SU-DHL-6 (cell line): ENCODE results near the gene ADIPOR2.

ENCODE experiments used
- H2AFZ ChIP-seq: fragments of 200-600 bp; sonication (generic); 2 replicates; pipeline ENCODE4 v1.6.1; 2014; ENCODE audit warnings: low read depth, mild to moderate bottlenecking, moderate library complexity, mixed read lengths, antibody characterized with exemption, low read length; ENCODE audit not compliant: severe bottlenecking
- H3F3A ChIP-seq: fragments of 200-600 bp; shearing (Covaris generic); 2 replicates; pipeline ENCODE4 v1.6.0; 2016; ENCODE audit warnings: antibody characterized with exemption, mild to moderate bottlenecking; ENCODE audit not compliant: insufficient read depth
- H3K27ac ChIP-seq: fragments of 200-600 bp; sonication (generic); 2 replicates; pipeline ENCODE4 v1.5.1; 2016; ENCODE audit warnings: low read depth, mild to moderate bottlenecking, low read length, moderate library complexity, mixed read lengths
- H3K27me3 ChIP-seq: fragments of 200-600 bp; sonication (generic), shearing (Covaris generic); 2 replicates; pipeline ENCODE4 v1.6.0; 2014; ENCODE audit warnings: mild to moderate bottlenecking, low read length
- H3K36me3 ChIP-seq: fragments of 200-600 bp; sonication (generic); 2 replicates; pipeline ENCODE4 v1.6.1; 2014; ENCODE audit warnings: mild to moderate bottlenecking, low read length, mixed read lengths
- H3K4me2 ChIP-seq: fragments of 300-600, 200-600 bp; shearing (Covaris generic), sonication (generic); 2 replicates; pipeline ENCODE4 v1.6.0; 2014; ENCODE audit warnings: low read length, low read depth, mild to moderate bottlenecking; ENCODE audit not compliant: poor library complexity, severe bottlenecking
- H3K4me3 ChIP-seq: fragments of 200-600 bp; sonication (generic); 2 replicates; pipeline ENCODE4 v1.5.1; 2014; ENCODE audit warnings: antibody characterized with exemption, low read length, mild to moderate bottlenecking, mixed read lengths; ENCODE audit not compliant: insufficient read depth, poor library complexity, severe bottlenecking
- H3K79me2 ChIP-seq: fragments of 200-600 bp; sonication (generic); 2 replicates; pipeline ENCODE4 v1.6.1; 2014; ENCODE audit warnings: mild to moderate bottlenecking, low read length, moderate library complexity; ENCODE audit not compliant: insufficient read depth
- H3K9ac ChIP-seq: fragments of 200-600 bp; sonication (generic); 2 replicates; pipeline ENCODE4 v1.7.0; 2014; ENCODE audit warnings: mild to moderate bottlenecking, low read length
- H3K9me2 ChIP-seq: fragments of 200-600 bp; sonication (generic); replicated peaks from 2 replicates; pipeline ENCODE4 v1.6.1; 2014; ENCODE audit warnings: low read length; ENCODE audit not compliant: insufficient read depth
- H3K9me3 ChIP-seq: fragments of 200-600 bp; sonication (generic); 2 replicates; pipeline ENCODE4 v1.6.1; 2014; ENCODE audit warnings: low read length, mixed read lengths; ENCODE audit not compliant: insufficient read depth
- H4K20me1 ChIP-seq: fragments of 200-600 bp; sonication (generic); 2 replicates; pipeline ENCODE4 v1.6.1; 2014; ENCODE audit warnings: low read depth, mild to moderate bottlenecking, antibody characterized with exemption, low read length, moderate library complexity, mixed read lengths
- CTCF ChIP-seq: fragments of 200-600 bp; sonication (generic); IDR thresholded peaks from one replicate; pipeline ENCODE4 v1.5.1; 2017; ENCODE audit warnings: antibody characterized with exemption, mild to moderate bottlenecking, low read length, moderate library complexity; ENCODE audit not compliant: insufficient read depth, poor library complexity, severe bottlenecking
- EZH2phosphoT487 ChIP-seq: fragments of 200-600 bp; sonication (generic), shearing (Covaris generic); conservative IDR thresholded peaks from 2 replicates; pipeline ENCODE4 v1.6.1; 2018; ENCODE audit warnings: mild to moderate bottlenecking, antibody characterized with exemption, low read length, moderate library complexity, mixed read lengths

ADIPOR2 gene

DNA sequence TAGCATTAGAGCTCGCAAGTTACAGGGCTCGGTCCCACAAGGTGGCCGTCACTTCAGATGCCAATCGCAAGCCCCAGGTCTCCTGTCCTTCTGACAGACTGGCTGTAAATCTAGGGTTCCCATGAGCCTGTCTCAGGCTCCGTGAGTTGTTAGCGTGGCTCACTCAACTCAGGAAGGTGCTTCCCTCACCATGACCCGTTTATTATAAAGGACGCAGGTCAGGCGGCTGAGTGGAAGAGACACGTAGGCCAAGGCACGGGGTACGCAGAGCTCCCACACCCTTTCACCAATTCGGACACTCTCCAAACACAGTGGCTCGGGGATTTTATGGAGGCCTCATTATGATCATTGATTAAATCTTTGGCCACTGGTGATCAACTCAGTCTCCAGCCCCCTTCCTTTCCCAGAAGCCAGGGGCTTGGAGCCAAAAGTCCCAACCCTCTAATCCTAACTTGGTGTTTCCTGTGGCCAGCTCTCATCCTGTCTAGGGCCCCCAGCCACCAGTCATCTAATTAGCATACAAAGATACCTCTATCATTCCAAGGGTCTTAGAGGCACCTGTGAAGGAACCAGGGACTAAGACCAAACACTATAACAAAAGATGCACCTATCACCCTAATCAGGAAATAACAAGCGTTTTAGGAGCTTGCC lies 103.7 kb downstream of the ADIPOR2 start:
- peaks cover 7% of the 10 kb centered on the region; the same call in 1 of the 2 replicates for H3F3A ChIP-seq
- H3K27me3 ChIP-seq: no peaks in the 10 kb centered on the region
- H3K36me3 ChIP-seq: no peaks in the 10 kb centered on the region
- no peaks in the 10 kb centered on the region for H4K20me1 ChIP-seq
- H3K4me2 ChIP-seq: no peak overlapping the region
- H3K79me2 ChIP-seq: no peaks in the 10 kb centered on the region
- H2AFZ ChIP-seq: no peak overlapping the region
- H3K4me3 ChIP-seq: no peak overlapping the region
- H3K9me3 ChIP-seq: no peaks in the 10 kb centered on the region
- H3K9ac ChIP-seq: no peak overlapping the region
- TF ChIP-seq CTCF (no peak), EZH2phosphoT487 (no peak)
- H3K9me2 ChIP-seq: no peaks in the 10 kb centered on the region
- no peak overlapping the region for H3K27ac ChIP-seq

GRCh38 chr12:1795221-1795784 lies 104.4 kb downstream of the ADIPOR2 start:
- Histone ChIP-seq H2AFZ (no peak overlapping the region), H3K27ac (no peak overlapping the region), H3K9ac (no peak overlapping the region)

DNA sequence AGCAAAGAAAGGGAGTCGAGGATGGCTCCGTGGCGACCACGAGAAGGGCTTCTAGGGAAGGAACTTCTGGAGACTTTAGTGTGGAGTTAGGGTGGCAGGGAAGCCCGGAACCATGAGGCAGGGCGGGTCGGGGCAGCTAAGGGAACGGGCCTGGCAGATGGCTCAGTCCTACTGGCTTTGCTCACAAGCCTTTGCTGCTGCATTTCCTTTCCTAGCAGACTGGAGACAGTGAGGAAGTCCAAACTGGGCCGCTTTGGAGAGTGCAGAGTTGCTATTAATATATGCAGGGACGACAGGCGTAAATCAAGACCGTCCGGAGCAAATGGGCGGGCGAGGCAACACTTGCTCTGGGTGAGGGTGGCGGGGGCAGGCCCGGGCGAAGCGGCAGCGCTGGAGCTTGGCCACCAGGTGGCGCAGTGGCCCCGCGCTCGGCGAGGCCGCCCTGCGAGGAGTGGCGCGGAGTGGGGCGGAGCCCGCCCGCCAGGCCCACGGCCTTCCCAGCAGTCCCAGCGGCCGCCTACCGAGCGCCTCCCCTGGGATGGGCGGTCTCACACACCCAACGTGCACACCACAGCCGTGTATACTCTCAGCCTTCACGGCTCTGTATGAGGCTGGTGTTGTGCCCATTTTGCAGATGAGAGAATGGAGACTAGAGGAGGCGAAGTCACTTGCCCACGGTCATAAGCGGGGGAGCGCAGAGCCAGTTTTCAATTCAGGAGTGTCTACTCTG lies 105.1 kb downstream of the ADIPOR2 start:
- Histone ChIP-seq H2AFZ (peak overlapping the region; percentile 79), H3K36me3 (no peaks in the 10 kb centered on the region), H3K9me3 (no peaks in the 10 kb centered on the region), H3K27ac (0 out of 2 replicates have a peak overlapping the region, but pooled peaks have one; percentile 19), H3K79me2 (no peaks in the 10 kb centered on the region), H3K4me3 (peak overlapping the region; percentile 51), H3K9me2 (no peaks in the 10 kb centered on the region), H3K27me3 (no peaks in the 10 kb centered on the region), H3F3A (0 out of 2 replicates have a peak, but pooled peaks cover under 1% of the 10 kb centered on the region), H4K20me1 (no peaks in the 10 kb centered on the region), H3K9ac (peak overlapping the region; percentile 69), H3K4me2 (peak overlapping the region; percentile 67)
- TF ChIP-seq EZH2phosphoT487 (no peak), CTCF (peak; percentile 79)

More at GRCh38 chr12:1795221-1795784, 104.4 kb downstream of the ADIPOR2 start:
- no peaks in the 10 kb centered on the region for H4K20me1 ChIP-seq
- H3K4me2 ChIP-seq: no peak overlapping the region
- H3K79me2 ChIP-seq: no peaks in the 10 kb centered on the region
- TF ChIP-seq CTCF: no peak
- no peak for TF ChIP-seq EZH2phosphoT487
- H3K9me2 ChIP-seq: no peaks in the 10 kb centered on the region
- H3F3A ChIP-seq: peaks cover 7% of the 10 kb centered on the region; the same call in 1 of the 2 replicates
- no peaks in the 10 kb centered on the region for H3K27me3 ChIP-seq
- no peak overlapping the region for H3K4me3 ChIP-seq
- no peaks in the 10 kb centered on the region for H3K36me3 ChIP-seq
- no peaks in the 10 kb centered on the region for H3K9me3 ChIP-seq
